Epidermal melanocyte (primary cell): ENCODE results near the gene ATXN1.

Source experiments
- DNase-seq: peaks from one replicate; pipeline ENCODE4 v3.0.0; 2011; ENCODE audit warnings: low spot score; ENCODE audit not compliant: insufficient read length

ATXN1 gene

GRCh38 chr6:16674801-16675392, 86.4 kb downstream of the ATXN1 start:
- DNase-seq = no peak

DNA sequence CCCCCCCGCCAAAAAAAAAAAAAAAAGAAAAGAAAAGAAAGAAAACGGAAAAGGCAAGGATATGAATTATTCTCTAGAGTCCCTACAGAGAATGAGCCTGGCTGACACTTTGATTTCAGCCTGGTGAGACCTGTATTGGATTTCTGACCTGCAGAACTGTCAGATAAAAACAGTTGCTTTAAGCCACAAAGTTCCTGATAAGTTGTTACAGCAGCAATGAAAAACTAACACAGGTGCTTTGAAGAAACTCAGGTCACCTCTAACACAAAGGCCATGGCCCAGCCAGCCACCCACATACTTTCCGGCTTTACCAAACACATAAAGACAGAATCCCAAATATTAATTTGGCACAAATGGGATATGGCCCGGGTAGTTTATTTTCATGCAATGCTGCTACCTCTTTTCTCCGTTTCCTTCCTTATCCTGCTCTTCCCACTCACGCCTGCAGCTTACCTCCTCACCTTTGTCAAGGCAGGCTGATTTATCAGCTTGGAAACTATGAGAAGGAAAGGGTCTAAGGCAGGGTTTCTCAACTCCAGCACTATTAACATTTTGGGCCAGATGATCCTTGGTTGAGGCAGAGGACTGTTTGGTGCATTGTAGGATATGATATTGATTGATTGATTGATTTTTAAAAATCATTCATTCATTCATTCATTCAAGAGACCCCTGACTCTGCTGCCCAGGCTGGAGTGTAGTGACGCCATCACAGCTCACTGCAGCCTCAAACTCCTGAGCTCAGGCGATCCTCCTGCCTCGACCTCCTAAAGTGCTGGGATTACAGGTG, 88.1 kb downstream of the ATXN1 start:
- no peak for DNase-seq

DNA sequence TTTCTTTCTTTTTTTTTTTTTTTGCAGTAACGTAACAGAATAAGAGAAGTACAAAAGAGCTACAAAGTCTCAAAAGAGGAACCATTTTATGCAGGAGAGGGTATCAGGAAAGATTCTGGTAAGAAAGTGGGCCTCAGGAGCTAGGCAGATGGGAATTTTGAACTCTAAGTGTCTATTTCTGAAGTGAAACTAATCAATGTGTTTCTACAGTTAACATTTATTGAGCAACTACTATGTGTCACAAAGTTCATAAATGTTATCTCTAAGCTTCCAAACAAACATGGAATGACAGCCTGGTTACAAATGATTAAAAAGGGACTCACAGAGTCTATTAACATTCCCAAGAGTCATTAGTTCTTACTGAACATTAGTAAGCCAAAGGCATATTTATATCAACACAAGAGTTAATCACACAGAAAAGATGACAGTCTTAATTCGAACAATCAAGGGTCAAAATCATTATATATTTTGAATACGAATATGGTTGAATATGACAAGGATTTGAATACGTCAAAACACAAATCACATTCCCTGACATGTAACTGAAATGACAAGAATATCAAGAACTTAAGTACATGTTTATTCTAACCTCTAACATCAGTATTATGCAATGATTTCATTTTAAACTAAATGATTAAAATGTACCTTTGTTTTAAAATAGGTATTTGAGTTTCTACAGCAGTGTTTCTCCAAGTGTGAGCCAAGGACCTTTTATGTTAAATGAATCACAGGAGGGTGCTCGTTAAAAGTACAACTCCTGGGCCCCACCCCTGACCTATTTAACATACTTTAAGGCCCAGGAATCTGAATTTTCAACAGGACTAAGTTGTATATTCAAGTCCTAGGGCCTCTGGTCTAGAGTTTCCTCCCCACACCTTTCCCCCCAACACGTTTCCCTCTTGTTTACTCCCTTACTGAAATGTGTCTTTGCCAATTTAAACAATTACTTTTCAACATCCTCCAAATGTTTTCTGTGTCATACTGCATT, 89.7 kb downstream of the ATXN1 start:
- no peak for DNase-seq

GRCh38 chr6:16670617-16671051, 90.6 kb downstream of the ATXN1 start:
- no peak for DNase-seq

- no peak for DNase-seq
Observed at GRCh38 chr6:16670183-16670582, 91.1 kb downstream of the ATXN1 start.

- DNase-seq = no peak
Observed at GRCh38 chr6:16669227-16669626, 92.0 kb downstream of the ATXN1 start.

GRCh38 chr6:16667509-16667908, 93.8 kb downstream of the ATXN1 start:
- DNase-seq = no peak

DNA sequence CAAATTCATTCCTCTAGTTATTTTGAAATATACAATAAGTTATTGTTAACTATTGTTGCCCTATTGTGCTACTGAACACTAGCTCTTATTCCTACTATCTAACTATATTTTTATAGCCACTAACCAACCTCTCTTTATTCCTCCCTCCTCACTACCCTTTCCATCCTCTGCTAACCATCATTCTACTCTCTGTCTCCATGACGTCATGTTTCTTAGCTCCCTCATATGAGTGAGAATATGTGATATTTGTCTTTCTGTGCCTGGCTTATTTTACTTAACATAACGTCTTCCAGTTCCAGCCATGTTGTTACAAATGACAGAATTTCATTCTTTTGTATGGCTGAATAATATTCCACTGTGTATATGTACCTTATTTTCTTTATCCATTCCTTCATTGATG, 95.3 kb downstream of the ATXN1 start:
- DNase-seq = no peak

DNA sequence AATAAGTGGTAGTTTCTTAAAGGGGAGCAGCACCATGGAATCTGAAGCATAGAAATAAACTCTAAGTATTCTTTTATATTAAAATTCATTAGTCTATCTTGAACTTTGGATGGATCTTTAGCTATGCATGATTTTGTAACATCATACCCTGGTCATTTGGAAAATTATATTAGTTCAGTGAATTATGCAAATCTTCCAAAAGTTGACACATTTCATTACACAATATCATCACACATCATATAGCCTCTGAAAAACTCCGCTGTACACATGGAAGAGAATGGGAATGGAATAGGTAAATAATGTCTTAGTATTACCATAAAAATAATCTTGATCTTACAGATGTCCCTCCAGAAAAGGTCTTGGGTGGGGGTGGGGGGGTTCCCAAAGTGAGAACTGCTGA, 96.1 kb downstream of the ATXN1 start:
- DNase-seq = no peak

DNA sequence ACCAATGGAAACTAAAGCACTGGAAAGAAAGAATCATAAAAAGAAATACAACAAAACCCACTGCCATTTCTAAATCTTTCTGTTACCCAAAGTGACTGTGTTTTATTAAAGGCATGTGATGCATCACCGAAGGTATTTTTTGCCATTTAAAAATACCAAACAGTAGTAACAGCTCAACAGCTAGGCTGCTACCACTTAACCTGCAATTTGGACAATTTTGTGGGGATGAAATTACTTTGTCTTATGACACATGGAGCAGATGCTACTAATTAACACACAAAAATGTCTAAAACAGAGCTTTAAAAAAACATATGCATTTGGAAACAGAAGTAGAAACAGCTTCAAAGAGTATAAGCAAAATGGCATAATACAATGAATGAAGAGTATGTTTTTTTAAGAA, 97.4 kb downstream of the ATXN1 start:
- no peak for DNase-seq

GRCh38 chr6:16660157-16660497, 101.1 kb downstream of the ATXN1 start:
- DNase-seq = no peak

DNA sequence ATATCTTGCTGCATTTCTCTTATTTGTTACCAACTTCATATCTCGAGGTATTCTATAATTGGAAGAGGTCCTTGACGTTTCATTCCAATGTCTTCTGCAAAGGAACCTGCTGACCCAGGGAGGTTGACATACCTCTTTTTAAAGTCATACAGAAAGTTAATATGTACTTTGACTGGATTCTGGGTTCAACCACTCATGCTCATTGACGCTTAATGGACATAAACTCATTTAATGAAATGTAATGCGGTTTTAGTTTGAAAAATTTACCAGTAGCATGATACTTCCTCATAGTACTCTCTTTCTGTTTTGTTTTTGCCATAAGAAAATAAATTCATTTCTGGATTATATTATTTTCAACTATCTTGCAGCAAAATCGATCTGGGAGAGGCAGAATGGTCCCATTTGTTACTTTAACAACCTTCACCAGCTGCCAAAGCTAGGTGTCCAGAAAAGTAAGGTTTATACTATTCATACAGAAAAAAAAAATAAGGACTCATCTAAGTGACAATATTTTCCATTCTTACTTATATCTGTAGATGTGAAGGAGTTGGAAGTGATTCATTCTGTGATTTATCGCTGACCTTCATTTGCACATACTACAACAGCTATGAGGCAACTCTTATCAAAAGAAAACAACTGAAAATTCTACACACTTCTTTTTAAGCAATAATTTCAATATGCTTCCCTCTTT, 101.6 kb downstream of the ATXN1 start:
- DNase-seq = no peak

DNA sequence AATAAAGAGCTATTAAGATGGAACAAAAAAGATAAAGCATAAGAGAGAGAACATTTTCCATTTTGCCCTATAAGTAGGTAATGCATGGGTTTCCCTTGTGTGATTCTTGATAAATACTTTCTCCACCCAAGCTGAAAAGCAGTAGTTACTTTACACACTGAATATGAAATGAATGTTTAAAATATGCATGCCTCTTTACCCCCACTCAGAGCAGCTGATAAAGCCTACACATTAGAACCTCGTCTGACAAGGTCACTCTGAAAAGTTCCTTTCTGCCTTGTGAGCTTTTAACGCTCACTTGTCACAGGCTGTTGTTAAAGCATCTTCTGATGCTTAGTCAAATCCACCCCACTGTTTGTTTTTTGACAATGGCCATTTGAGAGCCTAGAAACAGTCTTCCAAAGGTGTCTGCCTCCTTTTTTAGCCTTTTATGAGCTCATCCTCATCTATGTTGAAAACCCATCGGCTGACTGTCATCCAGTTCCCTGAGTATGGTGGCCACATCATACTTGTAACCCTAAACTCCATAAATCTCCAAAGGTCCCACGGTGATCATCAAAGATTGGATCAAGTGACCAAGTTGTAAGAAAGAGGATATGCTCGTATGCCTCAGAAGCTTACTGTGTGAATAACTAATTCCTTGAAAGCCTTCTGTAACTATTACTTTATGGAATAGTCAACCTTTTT, 102.8 kb downstream of the ATXN1 start:
- no peak for DNase-seq

DNA sequence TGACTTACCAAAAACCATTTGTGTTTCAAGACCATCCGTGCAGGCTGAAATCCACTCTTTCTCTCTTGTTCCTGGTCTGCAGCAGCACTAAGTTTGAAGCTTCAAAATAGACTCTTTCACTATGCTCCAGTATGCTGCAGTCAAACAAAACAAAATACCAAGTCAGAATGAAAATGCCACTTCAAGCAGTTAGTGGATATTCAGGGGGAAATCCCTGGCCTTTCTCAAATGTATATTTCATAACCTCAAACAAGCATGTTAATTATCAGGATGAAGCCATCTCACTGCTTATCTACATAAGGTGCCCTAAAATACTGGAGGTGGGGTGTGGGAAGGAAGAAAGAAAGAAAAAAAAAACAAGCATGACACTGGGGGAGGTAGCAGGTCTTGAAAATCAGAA, 103.5 kb downstream of the ATXN1 start:
- no peak for DNase-seq

DNA sequence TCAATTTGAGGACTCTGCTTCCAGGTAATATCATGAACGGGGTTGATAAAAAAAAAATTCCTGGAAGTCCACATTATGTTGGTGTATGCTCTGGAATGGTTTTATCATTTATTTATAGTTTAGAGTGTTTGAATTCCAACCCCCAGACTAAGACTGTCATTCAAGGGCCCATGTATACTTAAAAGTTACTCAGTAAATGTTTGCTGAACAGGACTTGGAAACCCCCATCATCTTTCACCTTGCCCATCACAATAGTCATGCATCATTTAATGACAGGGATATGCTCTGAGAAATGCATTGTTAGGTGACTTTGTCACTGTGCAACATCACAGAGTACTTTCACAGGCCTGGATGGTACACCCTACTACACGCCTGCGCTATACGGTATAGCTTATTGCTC, 104.8 kb downstream of the ATXN1 start:
- no peak for DNase-seq

DNA sequence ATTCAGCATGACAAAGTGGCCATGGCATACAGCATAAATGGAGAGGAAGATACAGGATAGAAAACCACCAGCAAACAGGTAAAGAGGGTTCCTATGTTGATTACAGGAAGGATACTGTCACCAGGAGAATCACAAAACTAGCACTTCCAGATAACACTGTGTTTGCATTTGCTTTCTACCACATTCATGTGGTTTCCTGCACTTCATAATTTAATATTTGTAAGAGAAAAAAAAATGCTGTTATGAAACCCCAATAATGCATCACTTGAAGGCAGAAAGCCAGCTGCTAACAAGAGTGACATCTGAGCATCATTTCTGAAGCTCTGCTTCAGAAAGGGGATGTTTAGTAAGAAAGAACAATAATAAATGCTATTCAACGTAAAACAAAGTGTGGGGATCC, 106.6 kb downstream of the ATXN1 start:
- DNase-seq = no peak

DNA sequence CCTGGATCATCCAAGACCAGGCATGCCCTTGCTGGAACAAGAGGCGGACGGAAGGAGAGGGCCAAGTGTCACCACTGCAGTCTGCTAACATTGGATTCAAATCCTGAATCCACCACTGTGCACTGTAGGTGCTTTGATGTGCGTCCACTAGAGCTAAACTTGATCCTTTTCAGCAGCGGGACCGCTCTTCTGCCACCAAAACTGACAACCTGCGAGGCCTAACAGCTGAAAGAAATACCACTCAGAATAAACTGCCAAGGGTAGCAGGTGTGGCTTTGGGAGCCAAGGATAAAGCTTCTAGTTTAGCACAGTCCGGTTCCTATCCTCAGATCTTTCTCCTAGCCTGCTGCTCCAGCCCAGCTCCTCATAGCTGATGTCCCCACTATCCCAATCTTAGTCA, 108.0 kb downstream of the ATXN1 start:
- DNase-seq = no peak

GRCh38 chr6:16651871-16652270, 109.4 kb downstream of the ATXN1 start:
- no peak for DNase-seq

GRCh38 chr6:16649890-16650289, 111.4 kb downstream of the ATXN1 start:
- DNase-seq = no peak

DNA sequence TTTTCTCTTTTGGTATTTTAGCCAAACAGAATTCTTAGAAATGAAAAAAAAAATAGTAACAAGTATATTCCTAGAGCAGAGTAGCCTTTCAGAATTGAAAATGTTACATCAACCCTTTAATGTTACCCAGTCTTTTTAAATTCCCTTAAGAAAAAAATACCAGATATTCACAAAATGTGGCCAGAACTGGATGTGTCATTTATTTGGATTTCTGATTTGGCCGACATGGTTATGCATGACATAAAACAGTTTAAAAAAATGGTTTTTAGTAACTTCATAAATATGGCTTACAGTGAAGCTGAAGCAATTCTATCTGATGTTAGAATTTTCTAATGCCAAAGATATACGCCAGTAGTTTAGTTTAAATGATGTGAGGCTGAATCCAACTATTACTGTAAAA, 112.0 kb downstream of the ATXN1 start:
- DNase-seq = no peak

- no peak for DNase-seq
Observed at GRCh38 chr6:16648003-16648402, 113.3 kb downstream of the ATXN1 start.
